Omental fat pad (tissue), 4 donors: ENCODE measurements around the gene BAD. TPM values are rescaled to one million over a fixed set of nuclear protein-coding genes. Genes with fewer than 3 reads are reported as not detected.

ENCODE experiments used
- ATAC-seq: fragments of 150-250 bp; one replicate; pipeline ENCODE4 v1.9.1; 2016; ENCODE audit warnings: mild to moderate bottlenecking, moderate library complexity; ENCODE audit not compliant: low FRiP score
- DNase-seq: peaks from one replicate; pipeline ENCODE4 v3.0.0-alpha.2; 2019; ENCODE audit warnings: low spot score
- total RNA-seq, 4 donors: library from RNA; depleted of rRNA; stranded (reverse); fragments of >200 nt; gene quantifications; one replicate each; pipeline ENCODE4 v1.1.0, GENCODE V29; 2016
- TF ChIP-seq, protein P1 (sequence below), 3 donors: fragments of 450-650 bp; IDR thresholded peaks; one replicate each; pipeline ENCODE4 v1.5.1; 2016 to 2017; ENCODE audit warnings: antibody characterized with exemption in 3 of 3, mild to moderate bottlenecking in 3 of 3, moderate library complexity in 2 of 3

The BAD gene
- 10 to 100 TPM; 47.9 to 89.7 (median 78.8) TPM for total RNA-seq

DNA sequence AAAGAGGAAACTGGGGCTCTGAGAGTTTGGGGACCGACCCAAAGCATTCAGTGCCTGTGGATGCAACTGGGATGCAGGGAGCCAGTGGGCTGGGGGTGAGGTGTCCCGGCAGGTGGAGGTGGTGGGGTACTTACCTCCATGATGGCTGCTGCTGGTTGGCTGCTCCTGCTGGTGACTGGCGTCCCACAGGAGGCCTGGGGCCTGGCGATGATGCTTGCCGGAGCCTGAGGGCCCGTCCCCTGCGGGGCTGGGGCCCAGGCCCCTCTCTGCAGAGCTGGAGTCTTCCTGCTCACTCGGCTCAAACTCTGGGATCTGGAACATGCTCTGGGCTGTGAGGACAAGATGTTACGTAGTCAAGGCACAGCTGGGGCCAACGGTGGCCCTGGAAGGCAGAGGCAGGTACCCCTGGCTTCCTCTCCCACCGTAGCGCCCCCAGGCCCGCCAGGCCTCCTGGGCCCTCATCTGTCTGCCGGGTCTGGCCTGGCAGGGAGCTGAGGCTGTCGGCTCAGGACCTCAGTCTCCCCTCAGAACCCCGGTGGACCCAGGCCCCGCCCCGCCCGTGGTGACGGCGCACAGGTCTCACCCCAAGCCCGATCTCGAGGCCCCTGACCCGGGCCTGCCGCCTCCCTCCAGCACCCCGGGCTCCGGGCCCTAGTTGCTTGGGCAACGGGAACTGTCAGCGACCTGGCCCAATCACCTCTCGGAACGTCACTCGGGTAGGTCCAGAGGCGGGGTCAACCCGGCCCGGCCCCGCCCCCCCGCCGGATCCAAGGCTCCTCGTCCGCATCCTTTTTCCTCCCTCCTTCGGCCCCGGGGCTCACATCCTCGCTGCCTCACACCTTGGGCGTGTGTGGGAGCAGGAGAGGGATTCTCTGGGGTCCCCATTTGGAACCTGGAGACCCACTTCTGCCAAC, at the start of gene BAD:
Gene BAD, minus strand, starts transcription at position 618 of the 914 bp plus-strand sequence. Its CDS starts 297 bp downstream, at position 321.
- TF ChIP-seq, protein P1, sequence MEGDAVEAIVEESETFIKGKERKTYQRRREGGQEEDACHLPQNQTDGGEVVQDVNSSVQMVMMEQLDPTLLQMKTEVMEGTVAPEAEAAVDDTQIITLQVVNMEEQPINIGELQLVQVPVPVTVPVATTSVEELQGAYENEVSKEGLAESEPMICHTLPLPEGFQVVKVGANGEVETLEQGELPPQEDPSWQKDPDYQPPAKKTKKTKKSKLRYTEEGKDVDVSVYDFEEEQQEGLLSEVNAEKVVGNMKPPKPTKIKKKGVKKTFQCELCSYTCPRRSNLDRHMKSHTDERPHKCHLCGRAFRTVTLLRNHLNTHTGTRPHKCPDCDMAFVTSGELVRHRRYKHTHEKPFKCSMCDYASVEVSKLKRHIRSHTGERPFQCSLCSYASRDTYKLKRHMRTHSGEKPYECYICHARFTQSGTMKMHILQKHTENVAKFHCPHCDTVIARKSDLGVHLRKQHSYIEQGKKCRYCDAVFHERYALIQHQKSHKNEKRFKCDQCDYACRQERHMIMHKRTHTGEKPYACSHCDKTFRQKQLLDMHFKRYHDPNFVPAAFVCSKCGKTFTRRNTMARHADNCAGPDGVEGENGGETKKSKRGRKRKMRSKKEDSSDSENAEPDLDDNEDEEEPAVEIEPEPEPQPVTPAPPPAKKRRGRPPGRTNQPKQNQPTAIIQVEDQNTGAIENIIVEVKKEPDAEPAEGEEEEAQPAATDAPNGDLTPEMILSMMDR (IDR thresholded peaks at IDR 0.05), result no peak
- ATAC-seq, result peak; percentile 90
- peak; percentile 84 for DNase-seq

DNA sequence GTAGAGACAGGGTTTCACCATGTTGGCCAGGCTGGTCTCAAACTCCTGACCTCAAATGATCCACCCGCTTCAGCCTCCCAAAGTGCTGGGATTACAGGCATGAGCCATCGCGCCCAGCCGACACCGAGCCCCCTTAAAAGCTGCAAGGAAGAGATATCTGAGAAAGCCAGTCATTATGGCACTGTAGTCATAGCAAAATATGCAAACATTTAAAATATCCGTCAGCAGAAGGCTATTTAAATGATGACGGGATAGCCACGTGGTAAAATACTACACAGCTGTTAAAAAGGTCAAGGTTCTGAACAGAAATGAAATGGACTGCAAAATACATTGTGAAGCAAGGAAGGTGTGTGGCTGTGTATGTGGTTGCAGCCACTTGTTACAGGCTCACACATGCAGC, 49.1 kb upstream of the BAD start:
- TF ChIP-seq, protein P1 (IDR thresholded peaks at IDR 0.05), result no peak
- ATAC-seq (no peak), DNase-seq (no peak)

DNA sequence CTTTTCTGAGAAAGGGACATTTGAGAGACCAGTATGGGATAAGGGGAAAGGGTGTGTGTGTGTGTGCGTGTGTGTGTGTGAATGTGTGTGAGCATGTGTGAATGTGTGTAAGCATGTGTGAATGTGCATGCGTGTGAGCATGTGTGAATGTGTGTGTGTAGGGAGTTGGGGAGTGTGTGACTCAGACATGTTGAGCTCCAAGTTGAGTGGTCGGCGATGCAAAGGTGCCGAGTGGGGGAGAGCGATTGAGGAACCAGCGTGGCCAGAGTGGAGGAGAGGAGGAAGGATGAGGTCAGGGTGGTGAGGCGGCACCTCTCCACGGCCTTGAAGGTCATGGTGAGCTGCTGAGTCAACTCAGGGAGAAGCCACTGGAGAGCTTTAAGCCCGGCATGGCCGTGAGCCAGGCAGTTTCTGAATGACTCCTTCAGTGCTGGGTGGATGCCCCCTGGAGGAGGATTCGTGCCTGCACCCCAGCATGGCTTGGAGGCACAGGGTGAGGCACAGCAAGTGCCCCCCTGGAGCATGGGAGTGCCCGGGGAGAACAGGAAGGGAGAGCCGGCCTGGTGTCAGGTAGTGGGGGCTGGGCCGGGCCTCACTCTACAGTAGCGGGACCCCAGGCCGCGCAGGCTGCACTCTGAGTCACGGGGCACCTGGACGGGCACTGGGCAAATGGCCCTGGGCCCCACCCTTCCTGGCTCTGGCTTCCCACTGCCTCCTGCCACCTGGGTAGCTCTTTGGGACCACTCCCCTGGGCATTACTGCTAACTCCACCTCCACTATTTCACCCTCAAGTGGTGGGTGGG, 47.3 kb upstream of the BAD start:
- ATAC-seq (peak; percentile 91), DNase-seq (peak; percentile 83)
- TF ChIP-seq, protein P1 (IDR thresholded peaks at IDR 0.05), result peak in 1 of 3 donors; percentile 12

DNA sequence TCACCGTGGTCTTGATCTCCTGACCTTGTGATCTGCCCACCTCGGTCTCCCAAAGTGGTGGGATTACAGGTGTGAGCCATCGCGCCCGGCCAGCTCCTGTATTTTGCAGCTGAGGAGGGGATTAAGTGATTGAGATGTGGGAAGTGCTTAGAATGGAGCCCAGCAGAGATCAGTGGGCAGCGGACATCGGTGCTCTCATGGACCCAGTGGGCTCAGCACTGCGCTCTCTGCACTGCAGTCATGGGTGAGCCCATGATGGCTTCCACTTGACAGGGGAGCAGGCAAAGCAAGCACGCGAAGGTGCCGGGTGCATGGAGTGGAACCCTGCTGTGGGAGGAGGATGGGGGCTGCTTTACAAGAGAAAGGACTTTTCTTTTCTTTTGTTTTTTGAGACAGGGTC, 46.4 kb upstream of the BAD start:
- TF ChIP-seq, protein P1 (IDR thresholded peaks at IDR 0.05), result no peak
- no peak for ATAC-seq
- no peak for DNase-seq

DNA sequence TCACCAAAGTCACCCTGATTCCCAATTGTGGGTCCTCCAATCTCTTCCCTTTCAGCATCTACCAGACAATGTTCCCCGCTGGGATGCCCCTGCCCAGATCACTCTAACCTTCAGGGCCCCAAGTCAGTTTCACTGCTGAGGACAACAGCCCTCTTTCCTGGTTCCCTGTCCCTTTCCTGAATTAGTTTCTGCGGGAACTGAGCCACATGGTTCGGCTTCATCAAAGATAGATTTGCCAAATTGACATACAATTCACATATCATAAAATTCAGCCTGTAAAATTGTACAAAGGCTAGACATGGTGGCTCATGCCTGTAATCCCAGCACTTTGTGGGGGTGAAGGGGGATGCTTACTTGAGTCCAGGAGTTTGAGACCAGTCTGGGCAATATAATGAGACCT, 43.5 kb upstream of the BAD start:
- TF ChIP-seq, protein P1 (IDR thresholded peaks at IDR 0.05), result no peak
- no peak for ATAC-seq
- DNase-seq, result no peak

DNA sequence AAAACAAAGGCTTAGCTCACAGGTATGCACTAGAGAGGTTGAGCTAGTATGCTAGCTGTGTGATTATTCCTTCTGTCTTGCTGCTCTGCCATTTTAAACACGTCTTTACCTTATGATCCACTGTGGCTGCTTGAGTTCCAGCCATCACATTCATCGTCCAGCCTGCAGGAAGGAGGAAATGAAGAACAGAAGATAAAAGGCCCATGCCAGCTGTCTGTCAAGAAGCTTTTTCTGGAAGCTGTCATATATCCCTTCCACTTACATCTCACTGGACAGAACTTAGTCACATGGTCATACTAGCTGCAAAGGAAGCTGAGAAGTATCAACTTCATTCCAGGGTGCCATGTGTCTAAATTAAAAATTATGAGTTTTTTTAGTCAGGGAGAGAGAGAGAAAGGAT, 42.9 kb upstream of the BAD start:
- TF ChIP-seq, protein P1 (IDR thresholded peaks at IDR 0.05), result no peak
- ATAC-seq, result no peak
- no peak for DNase-seq
